HepG2 (cell line): ENCODE data around the gene ZNF800. TPM values are rescaled to one million over a fixed set of nuclear protein-coding genes. Genes with fewer than 3 reads are reported as not detected.

ENCODE experiments used
- ATAC-seq: fragments of 200-7000 bp; cut with Tn5 transposase; 3 replicates; pipeline ENCODE4 v1.9.1; 2020; ENCODE audit warnings: mild to moderate bottlenecking, moderate library complexity
- BruUV-seq: library from RNA; stranded (reverse); fragments of 400-500 nt; replicated peaks from 2 replicates; lab custom pipeline; 2021; lab: Mats Ljungman, UMichigan
- CTCF ChIA-PET: fragments of 300-600 bp; formaldehyde crosslinking; extraction: SDS; loops from one replicate; lab custom pipeline; 2021; ENCODE audit warnings: low total read pairs, inconsistent platforms, low intra/inter-chr PET ratio; lab: Yijun Ruan, JAX
- POLR2A ChIA-PET: fragments of 350-600 bp; sonication (Branson Sonifier 250); formaldehyde crosslinking; loops from one replicate; lab custom pipeline; 2020; ENCODE audit warnings: antibody characterized with exemption, inconsistent platforms; lab: Yijun Ruan, JAX
- DNase-seq: peaks from one replicate; pipeline ENCODE4 v3.0.0-alpha.2; 2015; ENCODE audit warnings: low spot score
- FAIRE-seq: peaks from 3 replicates; lab custom pipeline; 2011; peaks lifted over from hg19 to GRCh38; lab: Jason Lieb, UNC
- H2AFZ ChIP-seq: one replicate; pipeline ENCODE4 v1.6.1; 2011; ENCODE audit warnings: low read length, inconsistent platforms
- H3K27ac ChIP-seq: fragments of 300-600 bp; 3 replicates; pipeline ENCODE4 v1.8.0; 2011; ENCODE audit warnings: mixed run types, mild to moderate bottlenecking, mixed read lengths, low read length, inconsistent platforms; ENCODE audit not compliant: insufficient read depth; ENCODE audit errors: extremely low read length
- H3K27me3 ChIP-seq, 2 experiments: fragments of 200-600 bp in 1 of 2; 2 replicates in 1 of 2; 3 replicates in 1 of 2; pipeline versions ENCODE4 v1.6.0 to v1.8.0; 2011; ENCODE audit warnings: low read length in 2 of 2, mild to moderate bottlenecking in 2 of 2, moderate library complexity in 2 of 2, inconsistent platforms in 1 of 2; ENCODE audit not compliant: insufficient read depth in 2 of 2, control insufficient read depth in 1 of 2
- H3K36me3 ChIP-seq, 2 experiments: fragments of 200-600 bp in 1 of 2; replicated peaks in 1 of 2; 2 replicates in 1 of 2; 3 replicates in 1 of 2; pipeline versions ENCODE4 v1.5.1 to v1.8.0; 2011; ENCODE audit warnings: low read length in 2 of 2, inconsistent platforms in 1 of 2; ENCODE audit not compliant: insufficient read depth in 2 of 2, control insufficient read depth in 1 of 2
- H3K4me1 ChIP-seq: 2 replicates; pipeline ENCODE4 v1.5.1; 2012; ENCODE audit warnings: low read length, inconsistent platforms; ENCODE audit not compliant: insufficient read depth
- H3K4me2 ChIP-seq: 2 replicates; pipeline ENCODE4 v1.6.0; 2011; ENCODE audit warnings: low read depth, low read length, inconsistent platforms
- H3K4me3 ChIP-seq, 3 experiments: fragments of 200-600 bp in 1 of 3; sonication (generic), shearing (Covaris generic) in 1 of 3; replicated peaks in 1 of 3; 2 replicates each; pipeline ENCODE4 v1.5.1; 2011 to 2016; ENCODE audit warnings: low read length in 3 of 3, inconsistent platforms in 2 of 3, low read depth in 2 of 3, mild to moderate bottlenecking in 2 of 3, control low read depth in 1 of 3, mixed read lengths in 1 of 3; ENCODE audit not compliant: insufficient read depth in 1 of 3
- H3K79me2 ChIP-seq: one replicate; pipeline ENCODE4 v1.6.1; 2011; ENCODE audit warnings: low read length, inconsistent platforms; ENCODE audit not compliant: insufficient read depth
- H3K9ac ChIP-seq: 2 replicates; pipeline ENCODE4 v1.6.0; 2011; ENCODE audit warnings: mild to moderate bottlenecking, low read depth, low read length, inconsistent platforms; ENCODE audit not compliant: insufficient read depth
- H3K9me3 ChIP-seq: 2 replicates; pipeline ENCODE4 v1.5.1; 2012; ENCODE audit warnings: mild to moderate bottlenecking, low read length
- H4K20me1 ChIP-seq: 2 replicates; pipeline ENCODE4 v1.6.0; 2011; ENCODE audit warnings: inconsistent platforms, mild to moderate bottlenecking, low read length, moderate library complexity; ENCODE audit not compliant: insufficient read depth
- AKAP8 ChIP-seq: sonication (generic); formaldehyde crosslinking; IDR thresholded peaks from 2 replicates; pipeline ENCODE4 v1.5.1; 2020; ENCODE audit warnings: mild to moderate bottlenecking, missing genetic modification reagents
- ESRRA ChIP-seq: sonication (generic); formaldehyde crosslinking; IDR thresholded peaks from 2 replicates; pipeline ENCODE4 v1.5.1; 2020; ENCODE audit warnings: mild to moderate bottlenecking, low read depth, missing genetic modification reagents
- FOXC1 ChIP-seq: sonication (generic); formaldehyde crosslinking; IDR thresholded peaks from 2 replicates; pipeline ENCODE4 v1.8.0; 2022; ENCODE audit warnings: mild to moderate bottlenecking, missing genetic modification reagents, borderline replicate concordance
- HNRNPK ChIP-seq: fragments of 200-400 bp; formaldehyde crosslinking; IDR thresholded peaks from 2 replicates; pipeline ENCODE4 v1.6.1; 2018; ENCODE audit warnings: low read length, low read depth, moderate library complexity, mild to moderate bottlenecking; ENCODE audit not compliant: poor library complexity, severe bottlenecking
- MZF1 ChIP-seq: sonication (generic); formaldehyde crosslinking; IDR thresholded peaks from 2 replicates; pipeline ENCODE4 v1.8.1; 2023; ENCODE audit warnings: mild to moderate bottlenecking, missing genetic modification reagents, borderline replicate concordance
- NFYC ChIP-seq: IDR thresholded peaks from 2 replicates; pipeline ENCODE4 v1.6.1; 2016; ENCODE audit warnings: missing genetic modification reagents, missing compliant biosample characterization
- POLR2G ChIP-seq: fragments of 200-400 bp; formaldehyde crosslinking; IDR thresholded peaks from 2 replicates; pipeline ENCODE4 v1.6.1; 2018; ENCODE audit warnings: mild to moderate bottlenecking, low read depth, low read length, moderate library complexity
- RARA ChIP-seq: IDR thresholded peaks from 2 replicates; pipeline ENCODE4 v1.6.1; 2016; ENCODE audit warnings: missing genetic modification reagents, missing compliant biosample characterization
- SOX6 ChIP-seq, 2 experiments: fragments of 450-650 bp in 1 of 2; sonication (generic) in 1 of 2; formaldehyde crosslinking in 1 of 2; IDR thresholded peaks; 2 replicates each; pipeline versions ENCODE4 v1.4.0 to v1.6.1; 2017 to 2020; ENCODE audit warnings: antibody characterized with exemption in 1 of 2, mild to moderate bottlenecking in 1 of 2, missing genetic modification reagents in 1 of 2
- XRCC5 ChIP-seq: fragments of 200-400 bp; formaldehyde crosslinking; optimal IDR thresholded peaks from 2 replicates; pipeline ENCODE3; 2017; ENCODE audit warnings: mild to moderate bottlenecking, low read length
- ZFP62 ChIP-seq: sonication (generic); formaldehyde crosslinking; IDR thresholded peaks from 2 replicates; pipeline ENCODE4 v1.4.0; 2020; ENCODE audit warnings: missing genetic modification reagents
- ZFX ChIP-seq: sonication (generic); formaldehyde crosslinking; IDR thresholded peaks from 2 replicates; pipeline ENCODE4 v1.4.0; 2020; ENCODE audit warnings: mild to moderate bottlenecking, low read depth, missing genetic modification reagents, moderate library complexity
- ZNF160 ChIP-seq: sonication (generic); formaldehyde crosslinking; IDR thresholded peaks from 2 replicates; pipeline ENCODE4 v1.8.0; 2022; ENCODE audit warnings: mild to moderate bottlenecking, inconsistent platforms, missing genetic modification reagents
- ZNF816 ChIP-seq: sonication (generic); formaldehyde crosslinking; IDR thresholded peaks from 2 replicates; pipeline ENCODE4 v1.8.0; 2022; ENCODE audit warnings: missing genetic modification reagents, mild to moderate bottlenecking, borderline replicate concordance
- WGBS: methylation state at CpG from one replicate; pipeline ENCODE4 v1.1.6; 2017; ENCODE audit warnings: low lambda C conversion rate; 5-methylcytosine and 5-hydroxymethylcytosine counted together
- in situ Hi-C: cut with HindIII; loops from 2 replicates; pipeline ENCODE4 v1.10.0; 2017; ENCODE audit warnings: low pct_unique_long_range_greater_than_20kb; ENCODE audit not compliant: extremely low pct_ligation_motif_present
- intact Hi-C: fragments of 100-400 bp; cut with micrococcal nuclease; formaldehyde crosslinking; loops from one replicate; pipeline ENCODE4 v1.10.0; 2022; ENCODE audit not compliant: unreplicated experiment
- polyA plus RNA-seq, 8 experiments: library from polyadenylated mRNA; depleted of rRNA in 3 of 8; stranded (reverse) in 7 of 8; unstranded in 1 of 8; fragments of >200 nt; fragmentation: Illumina TruSeq in 4 of 8; extraction: Trizol in 4 of 8; gene quantifications; 2 replicates each; pipeline versions ENCODE4 v1.2.1 to v1.2.3, GENCODE V29; 2011 to 2016; ENCODE audit warnings: low read depth in 4 of 8, missing spikeins in 1 of 8, mixed read lengths in 1 of 8; ENCODE audit not compliant: insufficient read depth in 1 of 8
- total RNA-seq, 5 experiments: library from RNA; depleted of rRNA; stranded (reverse); fragments of >200 nt; fragmentation: Illumina TruSeq; extraction: Trizol; gene quantifications; 2 replicates each; pipeline ENCODE4 v1.2.3, GENCODE V29; 2016; ENCODE audit warnings: low read depth in 1 of 5
- TF ChIP-seq, protein P1 (sequence below): sonication (generic); formaldehyde crosslinking; IDR thresholded peaks from 2 replicates; pipeline ENCODE4 v1.4.0; 2020; ENCODE audit warnings: mild to moderate bottlenecking, missing genetic modification reagents
- TF ChIP-seq, protein P2 (sequence below): sonication (generic); IDR thresholded peaks from 2 replicates; pipeline ENCODE4 v1.6.1; 2016; ENCODE audit warnings: low read depth, borderline replicate concordance
- TF ChIP-seq, protein P3 (sequence below): sonication (generic); formaldehyde crosslinking; conservative IDR thresholded peaks from 2 replicates; pipeline ENCODE4 v1.8.0; 2022; ENCODE audit warnings: mild to moderate bottlenecking, moderate library complexity, missing genetic modification reagents

The ZNF800 gene
- total and polyA plus RNA-seq, 2 of the 13 experiments (the other 11 are each of a cell fraction or from before 2014, with no cell fraction given) = 7.1 to 12.7 TPM

DNA sequence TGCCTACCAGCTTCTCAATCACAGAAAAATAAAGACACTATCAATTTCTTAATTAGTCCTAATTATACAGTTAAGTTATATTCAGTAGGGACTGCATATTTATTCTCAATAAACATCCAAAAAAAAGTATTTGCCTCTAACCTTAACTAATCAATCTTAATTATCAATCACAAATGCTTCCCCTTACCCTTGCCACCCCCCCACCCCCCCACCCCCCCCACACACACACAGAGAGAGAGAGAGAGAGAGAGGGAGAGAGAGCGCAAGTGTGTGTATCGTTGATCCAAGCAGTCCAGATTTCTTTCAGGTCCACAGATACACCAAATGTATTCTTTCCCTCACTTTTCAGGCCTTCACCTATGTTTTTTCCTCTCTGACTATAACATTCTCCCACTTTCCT is 12.9 kb downstream of the ZNF800 start:
- ATAC-seq = no peak
- FAIRE-seq = no peak
- H2AFZ ChIP-seq = no peak overlapping the region
- in situ Hi-C loops = no loop called here
- H3K27ac ChIP-seq = no peak overlapping the region
- H3K9ac ChIP-seq = no peak overlapping the region
- H3K4me3 ChIP-seq = no peak overlapping the region
- ChIA-PET POLR2A (no interaction called here), CTCF (no interaction called here)
- H3K4me2 ChIP-seq = no peak overlapping the region
- WGBS = 91% methylated on average over 2 of the region's 2 CpGs
- DNase-seq = no peak
- peaks cover 41% of the 10 kb centered on the region for H3K79me2 ChIP-seq
- no TSS peak for BruUV-seq
- intact Hi-C loops = no loop called here
- no peak for TF ChIP-seq SOX6 (IDR thresholded peaks at IDR 0.05)
- no peak for TF ChIP-seq SOX6 (CRISPR knock-in tag; IDR thresholded peaks at IDR 0.05)
- TF ChIP-seq HNRNPK = peak; percentile 86
- no peak for TF ChIP-seq POLR2G
- H3K36me3 ChIP-seq = peaks cover 0 to 11% of the 10 kb centered on the region in 2 experiments; a peak in 3 of 5 replicates
- no peaks in the 10 kb centered on the region for H3K27me3 ChIP-seq
- H4K20me1 ChIP-seq = peaks cover 2% of the 10 kb centered on the region; the same call in 1 of the 2 replicates
- no peaks in the 10 kb centered on the region for H3K9me3 ChIP-seq
- peaks cover 25% of the 10 kb centered on the region for H3K4me1 ChIP-seq

DNA sequence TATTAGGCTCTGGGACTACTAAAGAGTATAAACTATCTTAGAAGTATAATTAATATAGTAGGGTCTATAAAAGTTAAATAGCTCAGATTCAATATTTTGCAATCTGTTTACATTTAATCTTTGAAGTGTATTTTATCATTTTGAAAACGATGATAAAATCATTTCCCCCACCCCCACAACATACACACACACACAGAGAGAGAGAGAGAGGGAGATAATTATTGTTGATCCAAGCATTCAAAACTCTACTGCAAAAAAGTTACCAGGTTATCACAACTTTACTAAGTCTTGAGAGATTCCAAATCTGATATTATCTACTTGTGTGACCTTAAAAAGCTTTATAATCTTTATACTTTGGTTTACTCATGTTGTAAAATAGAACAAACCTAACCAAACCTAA is 14.0 kb downstream of the ZNF800 start:
- Histone ChIP-seq H3K9me3 (no peaks in the 10 kb centered on the region), H3K4me3 (no peak overlapping the region), H3K79me2 (peaks cover 36% of the 10 kb centered on the region), H3K4me2 (no peak overlapping the region), H4K20me1 (peaks cover 2% of the 10 kb centered on the region; the same call in 1 of the 2 replicates), H3K9ac (no peak overlapping the region), H3K36me3 (peaks cover 0 to 22% of the 10 kb centered on the region in 2 experiments; a peak in 4 of 5 replicates), H3K27me3 (no peaks in the 10 kb centered on the region), H2AFZ (no peak overlapping the region), H3K27ac (no peak overlapping the region), H3K4me1 (peaks cover 23% of the 10 kb centered on the region)
- DNase-seq = no peak
- no peak for ATAC-seq
- ChIA-PET POLR2A (no interaction called here), CTCF (no interaction called here)
- intact Hi-C loops = no loop called here
- FAIRE-seq = no peak
- 76% methylated on average over 1 of the region's 1 CpG for WGBS
- no TSS peak for BruUV-seq
- in situ Hi-C loops = no loop called here
- TF ChIP-seq AKAP8 (CRISPR knock-in tag) = no peak
- no peak for TF ChIP-seq ESRRA (CRISPR knock-in tag)
- no peak for TF ChIP-seq ZNF816 (CRISPR knock-in tag)
- TF ChIP-seq, protein P1, sequence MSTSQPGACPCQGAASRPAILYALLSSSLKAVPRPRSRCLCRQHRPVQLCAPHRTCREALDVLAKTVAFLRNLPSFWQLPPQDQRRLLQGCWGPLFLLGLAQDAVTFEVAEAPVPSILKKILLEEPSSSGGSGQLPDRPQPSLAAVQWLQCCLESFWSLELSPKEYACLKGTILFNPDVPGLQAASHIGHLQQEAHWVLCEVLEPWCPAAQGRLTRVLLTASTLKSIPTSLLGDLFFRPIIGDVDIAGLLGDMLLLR (CRISPR knock-in tag) = no peak
- no peak for TF ChIP-seq MZF1
- TF ChIP-seq FOXC1 (CRISPR knock-in tag) = no peak
- TF ChIP-seq, protein P2, sequence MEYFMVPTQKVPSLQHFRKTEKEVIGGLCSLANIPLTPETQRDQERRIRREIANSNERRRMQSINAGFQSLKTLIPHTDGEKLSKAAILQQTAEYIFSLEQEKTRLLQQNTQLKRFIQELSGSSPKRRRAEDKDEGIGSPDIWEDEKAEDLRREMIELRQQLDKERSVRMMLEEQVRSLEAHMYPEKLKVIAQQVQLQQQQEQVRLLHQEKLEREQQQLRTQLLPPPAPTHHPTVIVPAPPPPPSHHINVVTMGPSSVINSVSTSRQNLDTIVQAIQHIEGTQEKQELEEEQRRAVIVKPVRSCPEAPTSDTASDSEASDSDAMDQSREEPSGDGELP = no peak
- TF ChIP-seq ZFX = no peak
- TF ChIP-seq, protein P3, sequence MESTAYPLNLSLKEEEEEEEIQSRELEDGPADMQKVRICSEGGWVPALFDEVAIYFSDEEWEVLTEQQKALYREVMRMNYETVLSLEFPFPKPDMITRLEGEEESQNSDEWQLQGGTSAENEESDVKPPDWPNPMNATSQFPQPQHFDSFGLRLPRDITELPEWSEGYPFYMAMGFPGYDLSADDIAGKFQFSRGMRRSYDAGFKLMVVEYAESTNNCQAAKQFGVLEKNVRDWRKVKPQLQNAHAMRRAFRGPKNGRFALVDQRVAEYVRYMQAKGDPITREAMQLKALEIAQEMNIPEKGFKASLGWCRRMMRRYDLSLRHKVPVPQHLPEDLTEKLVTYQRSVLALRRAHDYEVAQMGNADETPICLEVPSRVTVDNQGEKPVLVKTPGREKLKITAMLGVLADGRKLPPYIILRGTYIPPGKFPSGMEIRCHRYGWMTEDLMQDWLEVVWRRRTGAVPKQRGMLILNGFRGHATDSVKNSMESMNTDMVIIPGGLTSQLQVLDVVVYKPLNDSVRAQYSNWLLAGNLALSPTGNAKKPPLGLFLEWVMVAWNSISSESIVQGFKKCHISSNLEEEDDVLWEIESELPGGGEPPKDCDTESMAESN (CRISPR knock-in tag) = no peak
- no peak for TF ChIP-seq RARA (CRISPR knock-in tag)
- no peak for TF ChIP-seq ZNF160
- no peak for TF ChIP-seq ZFP62
- no peak for TF ChIP-seq NFYC
- TF ChIP-seq XRCC5 = no peak
